ENCODE results near the gene CNN2.

CNN2 gene

GRCh38 chr19:1025960-1026782 lies at the start of gene CNN2:
Gene CNN2 (plus strand): TSS chr19:1026608. CDS start chr19:1026662, 54 bp downstream.
- DNase-seq: no peak

GRCh38 chr19:977058-977464 lies 49.3 kb upstream of the CNN2 start:
- no peak for DNase-seq

GRCh38 chr19:979318-979741 lies 47.1 kb upstream of the CNN2 start:
- DNase-seq: no peak

GRCh38 chr19:980133-980998 lies 46.0 kb upstream of the CNN2 start:
- DNase-seq: no peak

- no peak for DNase-seq
Measured at GRCh38 chr19:982567-983170, 43.7 kb upstream of the CNN2 start.

- peak; percentile 34 for DNase-seq
Measured at GRCh38 chr19:984165-984967, 42.0 kb upstream of the CNN2 start, which contains the start of gene WDR18. Gene WDR18 (plus strand): TSS chr19:984345. CDS start chr19:984354, 9 bp downstream.

- DNase-seq: no peak
Measured at GRCh38 chr19:986083-986482, 40.3 kb upstream of the CNN2 start.

- no peak for DNase-seq
Measured at GRCh38 chr19:988081-988480, 38.3 kb upstream of the CNN2 start.

- DNase-seq: no peak
Measured at GRCh38 chr19:988510-988909, 37.9 kb upstream of the CNN2 start.

- no peak for DNase-seq
Measured at GRCh38 chr19:989381-990081, 36.9 kb upstream of the CNN2 start.

GRCh38 chr19:990119-990571 lies 36.3 kb upstream of the CNN2 start:
- DNase-seq: no peak

GRCh38 chr19:990746-991145 lies 35.7 kb upstream of the CNN2 start:
- no peak for DNase-seq

- DNase-seq: no peak
Measured at GRCh38 chr19:991174-991931, 35.1 kb upstream of the CNN2 start.

GRCh38 chr19:991932-992669 lies 34.3 kb upstream of the CNN2 start:
- DNase-seq: no peak

GRCh38 chr19:992670-993055 lies 33.7 kb upstream of the CNN2 start:
- DNase-seq: no peak

GRCh38 chr19:993361-993830 lies 33.0 kb upstream of the CNN2 start:
- DNase-seq: no peak

- no peak for DNase-seq
Measured at GRCh38 chr19:993831-994393, 32.5 kb upstream of the CNN2 start.

GRCh38 chr19:994516-994915 lies 31.9 kb upstream of the CNN2 start:
- no peak for DNase-seq

GRCh38 chr19:995051-995827 lies 31.2 kb upstream of the CNN2 start:
- no peak for DNase-seq

All from NCI-H2081 treated with DMSO at 0.1 percent for 48 hours (cell line).